Muscle of leg (tissue), 11 donors: Measurements from ENCODE around the gene KIF21A. TPM values are rescaled to one million over a fixed set of nuclear protein-coding genes. Genes with fewer than 3 reads are reported as not detected.

Experiments
- DNase-seq: peaks from one replicate; pipeline ENCODE4 v3.0.0; 2013
- H3K27ac ChIP-seq: one replicate; pipeline ENCODE4 v1.5.1; 2013; ENCODE audit warnings: mild to moderate bottlenecking, low read length, control low read depth
- H3K27me3 ChIP-seq: one replicate; pipeline ENCODE4 v1.6.1; 2013; ENCODE audit warnings: low read length; ENCODE audit not compliant: control insufficient read depth, insufficient read depth
- H3K36me3 ChIP-seq: one replicate; pipeline ENCODE4 v1.6.1; 2013; ENCODE audit warnings: low read length; ENCODE audit not compliant: control insufficient read depth, insufficient read depth
- H3K4me1 ChIP-seq: one replicate; pipeline ENCODE4 v1.6.1; 2013; ENCODE audit warnings: low read length; ENCODE audit not compliant: control insufficient read depth, insufficient read depth
- H3K4me3 ChIP-seq: one replicate; pipeline ENCODE4 v1.5.1; 2013; ENCODE audit warnings: low read length, control low read depth
- H3K9me3 ChIP-seq: replicated peaks from 2 replicates; pipeline ENCODE4 v1.6.1; 2013; ENCODE audit warnings: low read depth, low read length; ENCODE audit not compliant: control insufficient read depth
- WGBS: methylation state at CpG from one replicate; pipeline ENCODE4 v1.1.5; 2013; ENCODE audit warnings: missing lambda C conversion rate; ENCODE audit not compliant: insufficient coverage; 5-methylcytosine and 5-hydroxymethylcytosine counted together
- polyA plus RNA-seq, 8 donors: library from polyadenylated mRNA; unstranded; fragments of 120-200 nt; gene quantifications; one replicate each; pipeline versions ENCODE4 v1.2.1 to v1.2.3, GENCODE V29; 2013; ENCODE audit warnings: inconsistent platforms in 1 of 8, low replicate concordance in 1 of 8; ENCODE audit not compliant: insufficient read length in 8 of 8, insufficient read depth in 1 of 8
- total RNA-seq: library from RNA; stranded (reverse); fragments of 120-200 nt; gene quantifications from one replicate; pipeline ENCODE4 v1.2.4, GENCODE V29; 2013

KIF21A gene
- total and polyA plus RNA-seq, 9 donors = 3.2 to 6.7 (median 4.8) TPM

DNA sequence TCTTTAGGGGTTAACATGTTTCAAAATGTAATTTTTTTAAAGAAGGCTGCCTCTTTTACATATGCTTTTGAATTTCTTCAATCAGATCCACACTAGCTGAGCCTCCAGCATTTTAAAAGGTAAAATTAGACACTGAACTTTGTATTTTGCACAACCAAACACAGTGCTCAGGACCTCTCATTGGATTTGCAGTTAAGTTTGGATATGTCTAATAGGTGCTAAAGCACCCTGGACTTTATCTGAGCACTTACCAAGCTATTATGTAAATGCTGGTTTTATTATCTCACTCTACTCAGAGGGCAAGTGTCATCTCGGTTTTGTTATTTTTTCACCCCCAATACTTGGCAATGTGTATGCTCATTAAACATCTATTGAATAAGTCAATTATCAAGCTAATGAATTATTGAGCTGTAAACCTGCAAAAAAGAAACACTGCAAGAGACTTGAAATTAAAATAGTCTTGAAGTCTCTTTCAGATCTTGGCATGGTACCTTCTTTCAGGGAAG is 150.7 kb downstream of the KIF21A start:
- WGBS = no CpG with 5 or more reads among the region's 1 CpG
- no peaks in the 10 kb centered on the region for H3K36me3 ChIP-seq

GRCh38 chr12:39287817-39288216 is 155.1 kb downstream of the KIF21A start:
- H3K27me3 ChIP-seq = no peaks in the 10 kb centered on the region
- H3K4me3 ChIP-seq = no peak overlapping the region
- no peaks in the 10 kb centered on the region for H3K36me3 ChIP-seq
- WGBS = no CpG with 5 or more reads among the region's 2 CpGs
- H3K9me3 ChIP-seq = no peaks in the 10 kb centered on the region
- no peak overlapping the region for H3K27ac ChIP-seq
- H3K4me1 ChIP-seq = no peaks in the 10 kb centered on the region
- no peak for DNase-seq

More for the DNA sequence above, 150.7 kb downstream of the KIF21A start:
- no peak overlapping the region for H3K4me3 ChIP-seq
- H3K9me3 ChIP-seq = no peaks in the 10 kb centered on the region
- no peaks in the 10 kb centered on the region for H3K4me1 ChIP-seq
- H3K27me3 ChIP-seq = no peaks in the 10 kb centered on the region
- DNase-seq = no peak
- no peak overlapping the region for H3K27ac ChIP-seq

- no peaks in the 10 kb centered on the region for H3K4me1 ChIP-seq
- WGBS = 83% methylated on average over 3 of the region's 4 CpGs
- H3K36me3 ChIP-seq = no peaks in the 10 kb centered on the region
- no peak overlapping the region for H3K27ac ChIP-seq
- no peaks in the 10 kb centered on the region for H3K27me3 ChIP-seq
- H3K4me3 ChIP-seq = no peak overlapping the region
- no peaks in the 10 kb centered on the region for H3K9me3 ChIP-seq
- DNase-seq = no peak
Measured at GRCh38 chr12:39287409-39287808, 155.5 kb downstream of the KIF21A start.

DNA sequence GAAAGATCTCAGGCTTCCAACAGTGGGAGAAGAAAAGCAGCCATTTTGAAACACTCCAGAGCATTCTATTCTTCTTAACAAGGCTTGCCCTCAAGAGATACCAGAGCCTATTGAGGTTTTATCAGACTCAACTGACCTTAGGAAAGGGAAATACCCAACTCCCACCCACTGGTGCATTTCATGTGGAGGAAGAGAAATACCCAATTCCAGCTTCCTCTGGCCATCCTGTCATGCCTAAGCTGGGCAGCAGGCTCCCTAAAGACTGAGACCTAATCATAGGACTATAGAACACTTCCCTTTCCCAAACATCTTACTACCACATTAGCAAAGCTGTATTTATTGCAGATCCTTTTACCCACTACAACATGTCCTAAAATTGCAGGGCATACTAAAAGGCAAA is 164.5 kb downstream of the KIF21A start:
- H3K36me3 ChIP-seq = no peaks in the 10 kb centered on the region
- no peaks in the 10 kb centered on the region for H3K27me3 ChIP-seq
- no peak overlapping the region for H3K4me3 ChIP-seq
- H3K9me3 ChIP-seq = no peaks in the 10 kb centered on the region
- no peak overlapping the region for H3K27ac ChIP-seq
- H3K4me1 ChIP-seq = no peaks in the 10 kb centered on the region
- DNase-seq = no peak

GRCh38 chr12:39277416-39277815 is 165.5 kb downstream of the KIF21A start:
- Histone ChIP-seq H3K36me3 (no peaks in the 10 kb centered on the region), H3K4me1 (no peaks in the 10 kb centered on the region), H3K4me3 (no peak overlapping the region), H3K27me3 (no peaks in the 10 kb centered on the region), H3K9me3 (no peaks in the 10 kb centered on the region), H3K27ac (no peak overlapping the region)
- no CpG with 5 or more reads among the region's 1 CpG for WGBS
- DNase-seq = no peak

- DNase-seq = no peak
- Histone ChIP-seq H3K27ac (no peak overlapping the region), H3K4me3 (no peak overlapping the region), H3K9me3 (no peaks in the 10 kb centered on the region), H3K27me3 (no peaks in the 10 kb centered on the region), H3K36me3 (no peaks in the 10 kb centered on the region), H3K4me1 (no peaks in the 10 kb centered on the region)
- WGBS = 80% methylated on average over 1 of the region's 3 CpGs
Measured at GRCh38 chr12:39275846-39276245, 167.1 kb downstream of the KIF21A start.

GRCh38 chr12:39272871-39273655 is 169.9 kb downstream of the KIF21A start:
- no peak overlapping the region for H3K4me3 ChIP-seq
- no peaks in the 10 kb centered on the region for H3K36me3 ChIP-seq
- no peaks in the 10 kb centered on the region for H3K27me3 ChIP-seq
- H3K9me3 ChIP-seq = no peaks in the 10 kb centered on the region
- no peak overlapping the region for H3K27ac ChIP-seq
- no peaks in the 10 kb centered on the region for H3K4me1 ChIP-seq
- 13% methylated on average over 3 of the region's 8 CpGs for WGBS
- peak; percentile 56 for DNase-seq

DNA sequence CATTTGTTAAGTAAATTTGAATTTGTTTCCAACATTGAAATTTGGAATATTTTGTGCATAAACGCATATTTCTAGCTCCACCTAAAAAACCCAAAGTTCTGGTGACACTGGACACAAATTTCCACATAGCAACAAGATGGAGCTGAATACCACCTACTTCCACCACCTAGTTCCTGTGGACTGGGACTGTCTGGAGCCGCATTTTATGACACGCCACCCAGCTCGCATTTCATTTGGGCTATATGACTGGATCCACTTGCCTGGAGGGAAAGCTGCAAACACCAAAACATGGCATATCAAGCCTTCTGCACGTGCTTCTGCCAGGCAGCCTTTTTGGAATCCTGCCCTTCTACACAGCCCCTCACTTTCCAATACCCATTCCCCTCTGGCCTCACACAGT is 173.4 kb downstream of the KIF21A start:
- Histone ChIP-seq H3K4me1 (no peaks in the 10 kb centered on the region), H3K9me3 (no peaks in the 10 kb centered on the region), H3K4me3 (no peak overlapping the region), H3K27me3 (no peaks in the 10 kb centered on the region), H3K36me3 (no peaks in the 10 kb centered on the region), H3K27ac (no peak overlapping the region)
- 84% methylated on average over 5 of the region's 5 CpGs for WGBS
- DNase-seq = no peak

DNA sequence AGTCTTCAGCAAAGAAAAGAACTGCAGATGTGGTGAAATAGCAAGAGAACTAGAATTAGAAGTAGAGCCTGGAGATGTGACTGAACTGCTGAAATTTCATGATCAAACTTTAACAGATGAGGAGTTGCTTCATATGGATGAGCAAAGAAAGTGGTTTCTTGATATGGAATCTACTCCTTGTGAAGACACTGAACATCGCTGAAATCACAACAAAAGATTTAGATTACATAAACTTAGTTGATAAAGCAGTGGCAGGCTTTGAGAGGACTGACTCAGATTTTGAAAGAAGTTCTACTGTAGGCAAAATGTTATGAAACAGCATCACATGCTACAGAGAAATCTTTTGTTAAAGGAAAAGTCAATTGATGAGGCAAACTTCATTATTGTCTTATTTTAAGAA is 175.0 kb downstream of the KIF21A start:
- no peak for DNase-seq
- Histone ChIP-seq H3K9me3 (no peaks in the 10 kb centered on the region), H3K27me3 (no peaks in the 10 kb centered on the region), H3K27ac (no peak overlapping the region), H3K36me3 (no peaks in the 10 kb centered on the region), H3K4me3 (no peak overlapping the region), H3K4me1 (no peaks in the 10 kb centered on the region)
- WGBS = no CpG with 5 or more reads among the region's 1 CpG

DNA sequence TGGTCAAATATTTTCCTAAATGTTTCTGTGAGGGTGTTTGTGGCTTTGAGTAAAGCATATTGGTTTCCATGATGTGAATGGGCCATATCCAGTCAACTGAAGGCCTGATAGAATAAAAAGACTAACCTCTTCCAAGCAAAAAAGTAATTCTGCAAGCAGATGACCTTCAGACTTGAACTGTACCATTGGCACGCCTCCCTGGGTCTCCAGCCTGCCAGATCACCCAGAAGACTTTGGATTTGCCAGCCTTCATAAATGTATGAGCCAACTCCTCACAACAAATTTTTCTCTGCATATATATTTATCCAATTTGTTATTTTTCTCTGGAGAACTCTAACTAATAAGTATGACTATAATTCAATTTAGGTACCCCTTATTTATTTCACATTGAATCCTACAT is 190.3 kb downstream of the KIF21A start:
- 80% methylated on average over 1 of the region's 1 CpG for WGBS
- Histone ChIP-seq H3K4me3 (no peak overlapping the region), H3K27me3 (no peaks in the 10 kb centered on the region), H3K4me1 (no peaks in the 10 kb centered on the region), H3K36me3 (no peaks in the 10 kb centered on the region), H3K9me3 (peaks cover 2% of the 10 kb centered on the region), H3K27ac (no peak overlapping the region)
- DNase-seq = no peak
